Mucosa of stomach (tissue), 1 donor: Measurements from ENCODE around the gene ADARB1.

Experiments
- H3K27me3 ChIP-seq: one replicate; pipeline ENCODE4 v1.7.0; 2013; ENCODE audit warnings: mild to moderate bottlenecking, low read length; ENCODE audit not compliant: control insufficient read depth, insufficient read depth
- H3K36me3 ChIP-seq: one replicate; pipeline ENCODE4 v1.7.0; 2013; ENCODE audit warnings: low read length; ENCODE audit not compliant: control insufficient read depth, insufficient read depth
- H3K4me1 ChIP-seq: one replicate; pipeline ENCODE4 v1.7.0; 2013; ENCODE audit warnings: mild to moderate bottlenecking, low read length; ENCODE audit not compliant: control insufficient read depth, insufficient read depth
- H3K4me3 ChIP-seq: one replicate; pipeline ENCODE4 v1.7.0; 2013; ENCODE audit warnings: low read length
- H3K9ac ChIP-seq: one replicate; pipeline ENCODE4 v1.7.0; 2013; ENCODE audit warnings: mild to moderate bottlenecking, low read length, moderate library complexity
- H3K9me3 ChIP-seq: one replicate; pipeline ENCODE4 v1.7.0; 2013; ENCODE audit warnings: mild to moderate bottlenecking, low read length, moderate library complexity; ENCODE audit not compliant: control insufficient read depth
- donor health status: Pancreatic carcinoma.

The ADARB1 gene

DNA sequence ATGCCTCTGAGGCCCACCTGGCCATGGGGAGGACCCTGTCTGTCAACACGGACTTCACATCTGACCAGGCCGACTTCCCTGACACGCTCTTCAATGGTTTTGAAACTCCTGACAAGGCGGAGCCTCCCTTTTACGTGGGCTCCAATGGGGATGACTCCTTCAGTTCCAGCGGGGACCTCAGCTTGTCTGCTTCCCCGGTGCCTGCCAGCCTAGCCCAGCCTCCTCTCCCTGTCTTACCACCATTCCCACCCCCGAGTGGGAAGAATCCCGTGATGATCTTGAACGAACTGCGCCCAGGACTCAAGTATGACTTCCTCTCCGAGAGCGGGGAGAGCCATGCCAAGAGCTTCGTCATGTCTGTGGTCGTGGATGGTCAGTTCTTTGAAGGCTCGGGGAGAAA lies 101.8 kb downstream of the ADARB1 start:
- Histone ChIP-seq H3K4me3 (no peak overlapping the region), H3K9me3 (no peaks in the 10 kb centered on the region), H3K4me1 (no peaks in the 10 kb centered on the region), H3K36me3 (no peaks in the 10 kb centered on the region), H3K9ac (no peak overlapping the region), H3K27me3 (no peaks in the 10 kb centered on the region)

- no peak overlapping the region for H3K4me3 ChIP-seq
- no peaks in the 10 kb centered on the region for H3K36me3 ChIP-seq
- H3K9ac ChIP-seq, result no peak overlapping the region
- no peaks in the 10 kb centered on the region for H3K27me3 ChIP-seq
- H3K4me1 ChIP-seq, result no peaks in the 10 kb centered on the region
- H3K9me3 ChIP-seq, result no peaks in the 10 kb centered on the region
Measured at GRCh38 chr21:45177039-45177438, 102.7 kb downstream of the ADARB1 start.

- Histone ChIP-seq H3K9ac (no peak overlapping the region), H3K36me3 (no peaks in the 10 kb centered on the region), H3K4me1 (no peaks in the 10 kb centered on the region), H3K4me3 (no peak overlapping the region), H3K27me3 (no peaks in the 10 kb centered on the region), H3K9me3 (no peaks in the 10 kb centered on the region)
Measured at GRCh38 chr21:45178070-45178608, 103.8 kb downstream of the ADARB1 start.

DNA sequence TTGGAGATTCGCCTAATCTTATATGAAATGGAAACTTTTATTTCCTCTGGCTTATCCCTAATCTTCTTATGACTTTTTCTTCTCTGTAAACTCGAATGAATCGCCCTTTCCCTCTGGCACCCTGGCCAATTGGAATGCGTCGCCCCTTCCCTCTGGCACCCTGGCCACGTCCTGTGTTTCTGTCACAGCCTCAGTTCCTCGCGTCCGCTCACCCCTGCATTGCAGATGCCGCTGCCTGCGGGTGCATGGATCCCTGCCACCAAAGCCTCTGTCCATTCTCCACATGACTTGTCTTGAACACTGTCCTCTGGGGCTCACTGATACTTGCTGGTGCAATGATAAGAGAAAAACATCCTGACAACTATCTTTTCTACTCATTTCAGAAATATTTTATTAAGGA lies 104.6 kb downstream of the ADARB1 start:
- Histone ChIP-seq H3K9me3 (no peaks in the 10 kb centered on the region), H3K36me3 (no peaks in the 10 kb centered on the region), H3K27me3 (no peaks in the 10 kb centered on the region)

DNA sequence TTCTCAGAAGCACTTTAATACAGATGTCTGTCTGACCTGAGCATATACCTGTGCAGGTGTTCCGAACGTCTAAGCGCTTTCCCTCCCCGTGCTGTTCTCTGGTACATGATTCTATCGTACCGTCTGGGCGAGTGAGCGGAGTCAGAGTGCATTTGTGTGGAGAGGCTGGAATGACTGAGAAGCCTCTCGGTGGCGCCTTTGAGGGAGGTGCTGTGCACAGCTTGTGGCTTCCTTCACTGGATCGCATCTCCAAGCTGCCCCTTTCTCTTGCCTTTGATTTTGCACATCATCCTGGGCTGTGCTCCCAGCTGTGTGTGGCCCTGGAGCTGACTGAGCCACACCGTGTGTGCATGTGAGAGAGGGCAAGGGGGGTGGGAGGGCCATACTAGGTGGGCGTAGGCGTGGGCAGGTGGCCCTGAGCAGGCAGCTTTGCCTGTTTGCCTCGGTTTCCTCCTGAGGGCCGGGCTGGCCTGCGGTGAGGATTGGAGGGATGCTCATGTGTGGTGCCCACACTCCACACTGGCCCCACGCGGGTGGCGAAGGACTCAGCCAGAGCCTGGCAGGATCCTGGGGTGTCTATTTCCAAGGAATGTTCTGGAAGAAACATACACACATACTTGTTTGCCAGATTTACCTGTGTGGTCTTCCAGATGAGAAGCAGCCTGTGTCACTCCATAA lies 105.3 kb downstream of the ADARB1 start:
- Histone ChIP-seq H3K4me1 (no peaks in the 10 kb centered on the region), H3K36me3 (no peaks in the 10 kb centered on the region), H3K9ac (no peak overlapping the region), H3K9me3 (no peaks in the 10 kb centered on the region), H3K4me3 (no peak overlapping the region), H3K27me3 (no peaks in the 10 kb centered on the region)

More for the DNA sequence above, 104.6 kb downstream of the ADARB1 start:
- no peaks in the 10 kb centered on the region for H3K4me1 ChIP-seq
- H3K4me3 ChIP-seq, result no peak overlapping the region
- no peak overlapping the region for H3K9ac ChIP-seq

DNA sequence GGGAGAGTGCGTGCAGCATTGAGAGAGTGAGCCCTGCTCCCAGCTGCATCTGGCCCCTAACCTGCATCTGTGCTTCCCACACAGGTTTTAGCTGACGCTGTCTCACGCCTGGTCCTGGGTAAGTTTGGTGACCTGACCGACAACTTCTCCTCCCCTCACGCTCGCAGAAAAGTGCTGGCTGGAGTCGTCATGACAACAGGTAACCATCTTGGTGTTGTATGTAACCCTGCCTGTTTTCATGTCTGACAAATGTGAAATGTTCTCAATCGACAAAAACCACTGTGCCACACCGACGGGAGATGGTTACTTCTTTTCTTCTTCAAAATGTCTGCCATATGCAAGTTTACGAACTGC lies 105.8 kb downstream of the ADARB1 start:
- Histone ChIP-seq H3K9ac (no peak overlapping the region), H3K27me3 (no peaks in the 10 kb centered on the region), H3K36me3 (no peaks in the 10 kb centered on the region), H3K4me3 (no peak overlapping the region), H3K4me1 (no peaks in the 10 kb centered on the region), H3K9me3 (no peaks in the 10 kb centered on the region)

- Histone ChIP-seq H3K36me3 (no peaks in the 10 kb centered on the region), H3K27me3 (no peaks in the 10 kb centered on the region), H3K4me1 (no peaks in the 10 kb centered on the region), H3K9me3 (no peaks in the 10 kb centered on the region), H3K4me3 (no peak overlapping the region), H3K9ac (no peak overlapping the region)
Measured at GRCh38 chr21:45182958-45183357, 108.6 kb downstream of the ADARB1 start.

DNA sequence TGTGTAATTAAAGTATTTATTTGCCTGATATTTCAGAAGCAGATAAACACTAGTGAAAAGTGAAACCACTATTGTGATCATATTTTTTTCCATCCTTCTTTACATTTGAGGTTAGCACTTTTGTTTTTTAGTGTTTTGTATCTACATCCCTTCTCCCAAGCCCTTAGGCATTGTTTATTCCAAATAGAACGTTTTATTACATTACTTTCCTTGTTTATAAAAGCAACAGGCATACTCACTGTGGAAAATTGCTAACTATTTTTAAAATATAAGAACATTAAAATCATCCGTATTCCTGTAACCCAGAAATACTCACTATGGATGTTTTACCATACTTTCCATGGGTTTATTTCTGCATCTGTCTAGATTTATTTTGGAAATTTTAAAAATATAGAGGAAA lies 109.5 kb downstream of the ADARB1 start:
- Histone ChIP-seq H3K9ac (no peak overlapping the region), H3K27me3 (no peaks in the 10 kb centered on the region), H3K9me3 (no peaks in the 10 kb centered on the region), H3K4me1 (no peaks in the 10 kb centered on the region), H3K4me3 (no peak overlapping the region), H3K36me3 (no peaks in the 10 kb centered on the region)

DNA sequence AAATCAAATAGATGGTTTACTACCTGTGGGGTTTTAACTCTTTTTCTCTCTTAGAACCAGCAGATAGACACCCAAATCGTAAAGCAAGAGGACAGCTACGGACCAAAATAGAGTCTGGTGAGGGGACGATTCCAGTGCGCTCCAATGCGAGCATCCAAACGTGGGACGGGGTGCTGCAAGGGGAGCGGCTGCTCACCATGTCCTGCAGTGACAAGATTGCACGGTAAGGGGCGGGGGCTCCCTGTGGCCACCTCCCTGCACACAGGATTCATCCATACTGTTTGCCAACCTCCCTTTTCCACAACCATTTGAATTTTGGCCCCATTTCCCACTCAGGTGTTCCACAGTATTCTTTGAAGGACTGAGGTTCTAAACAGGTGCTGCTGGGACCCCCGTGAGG lies 110.5 kb downstream of the ADARB1 start:
- no peak overlapping the region for H3K9ac ChIP-seq
- no peaks in the 10 kb centered on the region for H3K27me3 ChIP-seq
- no peaks in the 10 kb centered on the region for H3K9me3 ChIP-seq
- no peak overlapping the region for H3K4me3 ChIP-seq
- no peaks in the 10 kb centered on the region for H3K4me1 ChIP-seq
- H3K36me3 ChIP-seq, result no peaks in the 10 kb centered on the region

- H3K4me3 ChIP-seq, result no peak overlapping the region
- H3K27me3 ChIP-seq, result no peaks in the 10 kb centered on the region
- H3K4me1 ChIP-seq, result no peaks in the 10 kb centered on the region
- no peaks in the 10 kb centered on the region for H3K36me3 ChIP-seq
- H3K9ac ChIP-seq, result no peak overlapping the region
- H3K9me3 ChIP-seq, result no peaks in the 10 kb centered on the region
Measured at GRCh38 chr21:45186709-45187108, 112.3 kb downstream of the ADARB1 start.

- Histone ChIP-seq H3K36me3 (no peaks in the 10 kb centered on the region), H3K9me3 (no peaks in the 10 kb centered on the region), H3K4me3 (no peak overlapping the region), H3K4me1 (no peaks in the 10 kb centered on the region), H3K9ac (no peak overlapping the region), H3K27me3 (no peaks in the 10 kb centered on the region)
Measured at GRCh38 chr21:45187646-45188045, 113.3 kb downstream of the ADARB1 start.

DNA sequence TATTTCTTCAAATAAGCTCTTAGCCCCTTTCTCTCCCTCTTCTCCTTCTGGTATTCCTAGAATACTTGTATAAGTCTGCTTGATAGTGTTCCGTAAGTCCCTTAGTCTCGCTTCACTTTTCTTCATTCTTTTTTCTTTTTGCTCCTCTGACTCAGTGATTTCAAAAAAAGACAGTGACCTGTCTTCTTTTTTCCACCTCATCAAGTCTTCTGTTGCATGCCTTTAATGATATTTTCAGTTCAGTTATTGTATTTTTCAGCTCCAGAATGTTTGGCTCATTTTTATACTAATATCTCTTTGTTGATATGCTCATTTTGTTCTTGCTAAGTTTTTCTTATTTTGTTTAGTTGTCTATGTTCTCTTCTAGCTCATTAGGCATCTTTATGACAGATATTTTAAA lies 115.6 kb downstream of the ADARB1 start:
- H3K9me3 ChIP-seq, result no peaks in the 10 kb centered on the region
- H3K27me3 ChIP-seq, result no peaks in the 10 kb centered on the region
- no peaks in the 10 kb centered on the region for H3K4me1 ChIP-seq
- H3K9ac ChIP-seq, result no peak overlapping the region
- H3K36me3 ChIP-seq, result no peaks in the 10 kb centered on the region
- H3K4me3 ChIP-seq, result no peak overlapping the region

DNA sequence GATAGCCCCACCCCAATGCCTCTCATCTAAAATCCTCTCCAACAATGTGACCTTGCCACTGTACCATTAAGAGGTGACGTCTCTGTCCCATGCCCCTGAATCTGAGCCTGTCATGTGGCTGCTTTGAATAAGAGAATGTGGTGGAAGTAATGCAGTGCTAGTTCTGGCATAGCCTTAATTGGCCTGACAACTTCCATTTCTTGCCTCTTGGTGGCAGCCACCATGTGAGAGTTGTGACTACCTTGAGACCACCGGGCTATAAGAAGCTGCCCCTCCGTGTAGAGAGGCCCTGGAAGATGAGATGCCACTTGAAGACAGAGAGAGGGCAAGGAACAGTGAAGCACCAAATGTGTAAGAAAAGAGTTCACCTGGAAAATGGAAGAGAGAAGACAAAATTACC lies 118.0 kb downstream of the ADARB1 start:
- no peak overlapping the region for H3K4me3 ChIP-seq
- no peaks in the 10 kb centered on the region for H3K27me3 ChIP-seq
- no peaks in the 10 kb centered on the region for H3K9me3 ChIP-seq
- H3K4me1 ChIP-seq, result no peaks in the 10 kb centered on the region
- H3K36me3 ChIP-seq, result no peaks in the 10 kb centered on the region
- no peak overlapping the region for H3K9ac ChIP-seq
